Liver (tissue), 9 donors: Measurements from ENCODE around the gene FIBP. TPM values are rescaled to one million over a fixed set of nuclear protein-coding genes. Genes with fewer than 3 reads are reported as not detected.

Experiments
- DNase-seq: peaks from one replicate; pipeline ENCODE4 v3.0.0-alpha.2; 2017; ENCODE audit warnings: low spot score
- H3K27ac ChIP-seq, 2 donors: one replicate each; pipeline ENCODE4 v1.7.0; 2013; ENCODE audit warnings: inconsistent platforms in 2 of 2, low read length in 2 of 2, control low read depth in 1 of 2, low read depth in 1 of 2, mild to moderate bottlenecking in 1 of 2
- H3K27me3 ChIP-seq, 4 donors: one replicate each; pipeline versions ENCODE4 v1.6.1 to v1.7.0; 2013; ENCODE audit warnings: low read length in 3 of 4, inconsistent platforms in 1 of 4, mild to moderate bottlenecking in 1 of 4, moderate library complexity in 1 of 4; ENCODE audit not compliant: control insufficient read depth in 4 of 4, insufficient read depth in 4 of 4
- H3K36me3 ChIP-seq, 4 donors: one replicate each; pipeline versions ENCODE4 v1.6.1 to v1.7.0; 2013; ENCODE audit warnings: low read length in 3 of 4, mild to moderate bottlenecking in 3 of 4, low read depth in 1 of 4, moderate library complexity in 1 of 4; ENCODE audit not compliant: control insufficient read depth in 4 of 4, insufficient read depth in 3 of 4
- H3K4me1 ChIP-seq, 4 donors: one replicate each; pipeline versions ENCODE4 v1.6.1 to v1.7.0; 2013; ENCODE audit warnings: low read length in 3 of 4, mild to moderate bottlenecking in 3 of 4, moderate library complexity in 1 of 4; ENCODE audit not compliant: control insufficient read depth in 4 of 4, insufficient read depth in 4 of 4
- H3K4me3 ChIP-seq, 3 donors: one replicate each; pipeline versions ENCODE4 v1.6.1 to v1.7.0; 2013; ENCODE audit warnings: low read length in 3 of 3, control low read depth in 1 of 3, low read depth in 1 of 3, mild to moderate bottlenecking in 1 of 3
- H3K9ac ChIP-seq, 2 donors: one replicate each; pipeline ENCODE4 v1.7.0; 2013; ENCODE audit warnings: low read length in 2 of 2, mild to moderate bottlenecking in 2 of 2, moderate library complexity in 2 of 2, control low read depth in 1 of 2, low read depth in 1 of 2
- H3K9me3 ChIP-seq, 4 donors: one replicate each; pipeline versions ENCODE4 v1.6.1 to v1.7.0; 2013; ENCODE audit warnings: low read length in 3 of 4; ENCODE audit not compliant: control insufficient read depth in 4 of 4
- EGR1 ChIP-seq, 2 donors: IDR thresholded peaks; 2 replicates each; pipeline ENCODE4 v1.6.1; 2016 to 2018; ENCODE audit warnings: antibody characterized with exemption in 2 of 2, low read depth in 2 of 2
- FOXA1 ChIP-seq: IDR thresholded peaks from 2 replicates; pipeline ENCODE4 v1.6.1; 2016; ENCODE audit warnings: antibody characterized with exemption
- FOXA2 ChIP-seq: IDR thresholded peaks from 2 replicates; pipeline ENCODE4 v1.6.1; 2016; ENCODE audit warnings: antibody characterized with exemption
- GABPA ChIP-seq, 2 donors: IDR thresholded peaks in 1 of 2; conservative IDR thresholded peaks in 1 of 2; 2 replicates each; pipeline ENCODE4 v1.6.1; 2016; ENCODE audit warnings: antibody characterized with exemption in 2 of 2, mild to moderate bottlenecking in 1 of 2, moderate library complexity in 1 of 2
- HNF4A ChIP-seq, 2 donors: conservative IDR thresholded peaks; 2 replicates each; pipeline ENCODE4 v1.6.1; 2016; ENCODE audit warnings: antibody characterized with exemption in 2 of 2, mild to moderate bottlenecking in 2 of 2
- HNF4G ChIP-seq: IDR thresholded peaks from 2 replicates; pipeline ENCODE4 v1.6.1; 2016; ENCODE audit warnings: antibody characterized with exemption
- JUND ChIP-seq, 2 donors: IDR thresholded peaks; 2 replicates each; pipeline ENCODE4 v1.6.1; 2016; ENCODE audit warnings: antibody characterized with exemption in 2 of 2
- NR2F2 ChIP-seq: IDR thresholded peaks from 2 replicates; pipeline ENCODE4 v1.6.1; 2016; ENCODE audit warnings: antibody characterized with exemption
- RAD21 ChIP-seq, 2 donors: IDR thresholded peaks; 2 replicates each; pipeline ENCODE4 v1.6.1; 2016; ENCODE audit warnings: antibody characterized with exemption in 2 of 2, mild to moderate bottlenecking in 2 of 2
- RXRA ChIP-seq, 2 donors: IDR thresholded peaks; 2 replicates each; pipeline ENCODE4 v1.6.1; 2017 to 2018; ENCODE audit warnings: antibody characterized with exemption in 2 of 2, mild to moderate bottlenecking in 1 of 2
- SP1 ChIP-seq: IDR thresholded peaks from 2 replicates; pipeline ENCODE4 v1.6.1; 2018; ENCODE audit warnings: antibody characterized with exemption, mild to moderate bottlenecking
- TAF1 ChIP-seq: conservative IDR thresholded peaks from 2 replicates; pipeline ENCODE4 v1.6.1; 2016; ENCODE audit warnings: antibody characterized with exemption, mild to moderate bottlenecking
- YY1 ChIP-seq: IDR thresholded peaks from 2 replicates; pipeline ENCODE4 v1.6.1; 2016; ENCODE audit warnings: antibody characterized with exemption, mild to moderate bottlenecking
- WGBS: extraction: QIAGEN DNeasy Blood & Tissue Kit; methylation state at CpG from one replicate; pipeline ENCODE4 v1.1.7; 2013; 5-methylcytosine and 5-hydroxymethylcytosine counted together
- polyA plus RNA-seq, 2 donors: library from polyadenylated mRNA; stranded (reverse) in 1 of 2; unstranded in 1 of 2; fragments of 200-250 nt in 1 of 2; fragments of >200 nt in 1 of 2; fragmentation: Nextera tagmentation in 1 of 2; extraction: Ambion mirVana in 1 of 2; gene quantifications; one replicate each; pipeline versions ENCODE4 v1.2.1 to v1.2.3, GENCODE V29; 2013 to 2015
- total RNA-seq, 2 donors: library from RNA; depleted of rRNA; stranded (reverse); fragments of >200 nt; gene quantifications; one replicate each; pipeline ENCODE4 v1.2.3, GENCODE V29; 2014
- TF ChIP-seq, protein P1 (sequence below): IDR thresholded peaks from 2 replicates; pipeline ENCODE4 v1.6.1; 2016; ENCODE audit warnings: antibody characterized with exemption
- TF ChIP-seq, protein P2 (sequence below): IDR thresholded peaks from 2 replicates; pipeline ENCODE4 v1.6.1; 2016; ENCODE audit warnings: antibody characterized with exemption
- TF ChIP-seq, protein P3 (sequence below): fragments of 150-350 bp; IDR thresholded peaks from 2 replicates; pipeline ENCODE4 v1.5.1; 2017; ENCODE audit warnings: improper control_type of control experiment, low read depth, low read length; ENCODE audit not compliant: missing input control
- TF ChIP-seq, protein P4 (sequence below): IDR thresholded peaks from 2 replicates; pipeline ENCODE4 v1.6.1; 2016; ENCODE audit warnings: antibody characterized with exemption
- TF ChIP-seq, protein P5 (sequence below): IDR thresholded peaks from 2 replicates; pipeline ENCODE4 v1.6.1; 2016; ENCODE audit warnings: antibody characterized with exemption, mild to moderate bottlenecking
- donor health status: healthy.
- donor health status: healthy.
- donor health status: healthy.
- donor health status: healthy.
- donor health status: healthy.

Gene FIBP
- total and polyA plus RNA-seq, 4 donors = 23.7 to 45.4 (median 29.1) TPM

DNA sequence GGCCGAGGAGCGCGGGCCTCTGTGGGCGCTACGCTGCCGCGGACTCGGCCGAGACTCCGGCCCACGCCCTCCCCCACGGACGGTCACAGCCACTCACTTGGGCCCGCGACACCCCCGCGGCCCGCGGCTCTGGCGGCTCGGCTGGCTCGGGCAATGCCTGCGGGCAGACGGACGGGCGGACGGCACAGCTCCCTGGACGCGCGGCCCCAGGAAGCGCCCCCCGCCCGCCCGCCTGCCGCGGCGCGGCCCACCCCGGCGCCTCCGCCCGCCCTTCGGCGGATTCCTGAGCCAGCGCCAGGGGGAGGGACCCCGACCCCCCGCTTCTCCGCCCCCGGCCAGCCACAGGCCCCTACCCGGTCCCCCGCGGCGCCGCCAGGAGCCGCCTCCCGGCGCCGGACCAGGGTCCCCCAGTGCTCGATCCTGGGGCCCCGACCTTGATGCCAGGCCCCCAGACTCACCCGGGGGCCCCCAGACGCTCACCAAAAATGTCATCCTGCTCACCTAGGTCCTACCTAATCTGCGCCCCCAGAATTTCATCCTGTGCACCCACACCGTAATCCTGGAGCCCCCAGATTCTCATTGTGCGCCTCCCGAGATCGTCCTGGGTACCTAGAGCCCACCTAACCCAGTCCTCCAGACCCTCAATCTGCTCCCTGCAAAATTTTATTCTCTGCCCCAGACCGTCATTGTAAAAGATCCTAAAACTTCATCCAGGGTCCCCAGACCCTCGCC is 15.5 kb downstream of the FIBP start, which contains the start of gene EFEMP2:
Gene EFEMP2, minus strand, starts transcription at position 215 of the 732 bp plus-strand sequence. CDS start 446 bp downstream, outside the sequence.
- Histone ChIP-seq H3K4me1 (peaks cover 0 to 20% (median 6%) of the 10 kb centered on the region in 4 donors), H3K9me3 (no peaks in the 10 kb centered on the region), H3K27me3 (no peaks in the 10 kb centered on the region), H3K27ac (peak within 1 kb of the TSS; percentile 55 to 61), H3K36me3 (no peaks in the 10 kb centered on the region), H3K9ac (peak within 1 kb of the TSS in 1 of 2 donors; percentile 56), H3K4me3 (peak within 1 kb of the TSS; percentile 4 to 41 (median 41))
- TF ChIP-seq RXRA (IDR thresholded peaks at IDR 0.05) (no peak), EGR1 (IDR thresholded peaks at IDR 0.05; ENCODE audit: low read depth in 2 of 2) (no peak), TAF1 (no peak), HNF4A (conservative IDR thresholded peaks at IDR 0.05) (no peak), HNF4G (no peak), JUND (IDR thresholded peaks at IDR 0.05) (no peak), RAD21 (IDR thresholded peaks at IDR 0.05) (no peak), YY1 (no peak), GABPA (IDR thresholded peaks at IDR 0.05 in 1 of 2, conservative IDR thresholded peaks at IDR 0.05 in 1 of 2) (no peak), FOXA1 (no peak), NR2F2 (no peak), FOXA2 (no peak), SP1 (no peak)
- TF ChIP-seq, protein P1, sequence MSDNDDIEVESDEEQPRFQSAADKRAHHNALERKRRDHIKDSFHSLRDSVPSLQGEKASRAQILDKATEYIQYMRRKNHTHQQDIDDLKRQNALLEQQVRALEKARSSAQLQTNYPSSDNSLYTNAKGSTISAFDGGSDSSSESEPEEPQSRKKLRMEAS = no peak
- TF ChIP-seq, protein P2, sequence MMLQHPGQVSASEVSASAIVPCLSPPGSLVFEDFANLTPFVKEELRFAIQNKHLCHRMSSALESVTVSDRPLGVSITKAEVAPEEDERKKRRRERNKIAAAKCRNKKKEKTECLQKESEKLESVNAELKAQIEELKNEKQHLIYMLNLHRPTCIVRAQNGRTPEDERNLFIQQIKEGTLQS = no peak
- TF ChIP-seq, protein P3, sequence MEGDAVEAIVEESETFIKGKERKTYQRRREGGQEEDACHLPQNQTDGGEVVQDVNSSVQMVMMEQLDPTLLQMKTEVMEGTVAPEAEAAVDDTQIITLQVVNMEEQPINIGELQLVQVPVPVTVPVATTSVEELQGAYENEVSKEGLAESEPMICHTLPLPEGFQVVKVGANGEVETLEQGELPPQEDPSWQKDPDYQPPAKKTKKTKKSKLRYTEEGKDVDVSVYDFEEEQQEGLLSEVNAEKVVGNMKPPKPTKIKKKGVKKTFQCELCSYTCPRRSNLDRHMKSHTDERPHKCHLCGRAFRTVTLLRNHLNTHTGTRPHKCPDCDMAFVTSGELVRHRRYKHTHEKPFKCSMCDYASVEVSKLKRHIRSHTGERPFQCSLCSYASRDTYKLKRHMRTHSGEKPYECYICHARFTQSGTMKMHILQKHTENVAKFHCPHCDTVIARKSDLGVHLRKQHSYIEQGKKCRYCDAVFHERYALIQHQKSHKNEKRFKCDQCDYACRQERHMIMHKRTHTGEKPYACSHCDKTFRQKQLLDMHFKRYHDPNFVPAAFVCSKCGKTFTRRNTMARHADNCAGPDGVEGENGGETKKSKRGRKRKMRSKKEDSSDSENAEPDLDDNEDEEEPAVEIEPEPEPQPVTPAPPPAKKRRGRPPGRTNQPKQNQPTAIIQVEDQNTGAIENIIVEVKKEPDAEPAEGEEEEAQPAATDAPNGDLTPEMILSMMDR = no peak
- TF ChIP-seq, protein P4, sequence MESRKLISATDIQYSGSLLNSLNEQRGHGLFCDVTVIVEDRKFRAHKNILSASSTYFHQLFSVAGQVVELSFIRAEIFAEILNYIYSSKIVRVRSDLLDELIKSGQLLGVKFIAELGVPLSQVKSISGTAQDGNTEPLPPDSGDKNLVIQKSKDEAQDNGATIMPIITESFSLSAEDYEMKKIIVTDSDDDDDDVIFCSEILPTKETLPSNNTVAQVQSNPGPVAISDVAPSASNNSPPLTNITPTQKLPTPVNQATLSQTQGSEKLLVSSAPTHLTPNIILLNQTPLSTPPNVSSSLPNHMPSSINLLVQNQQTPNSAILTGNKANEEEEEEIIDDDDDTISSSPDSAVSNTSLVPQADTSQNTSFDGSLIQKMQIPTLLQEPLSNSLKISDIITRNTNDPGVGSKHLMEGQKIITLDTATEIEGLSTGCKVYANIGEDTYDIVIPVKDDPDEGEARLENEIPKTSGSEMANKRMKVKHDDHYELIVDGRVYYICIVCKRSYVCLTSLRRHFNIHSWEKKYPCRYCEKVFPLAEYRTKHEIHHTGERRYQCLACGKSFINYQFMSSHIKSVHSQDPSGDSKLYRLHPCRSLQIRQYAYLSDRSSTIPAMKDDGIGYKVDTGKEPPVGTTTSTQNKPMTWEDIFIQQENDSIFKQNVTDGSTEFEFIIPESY = no peak
- DNase-seq = no peak
- WGBS = 6% methylated on average over 69 of the region's 69 CpGs

DNA sequence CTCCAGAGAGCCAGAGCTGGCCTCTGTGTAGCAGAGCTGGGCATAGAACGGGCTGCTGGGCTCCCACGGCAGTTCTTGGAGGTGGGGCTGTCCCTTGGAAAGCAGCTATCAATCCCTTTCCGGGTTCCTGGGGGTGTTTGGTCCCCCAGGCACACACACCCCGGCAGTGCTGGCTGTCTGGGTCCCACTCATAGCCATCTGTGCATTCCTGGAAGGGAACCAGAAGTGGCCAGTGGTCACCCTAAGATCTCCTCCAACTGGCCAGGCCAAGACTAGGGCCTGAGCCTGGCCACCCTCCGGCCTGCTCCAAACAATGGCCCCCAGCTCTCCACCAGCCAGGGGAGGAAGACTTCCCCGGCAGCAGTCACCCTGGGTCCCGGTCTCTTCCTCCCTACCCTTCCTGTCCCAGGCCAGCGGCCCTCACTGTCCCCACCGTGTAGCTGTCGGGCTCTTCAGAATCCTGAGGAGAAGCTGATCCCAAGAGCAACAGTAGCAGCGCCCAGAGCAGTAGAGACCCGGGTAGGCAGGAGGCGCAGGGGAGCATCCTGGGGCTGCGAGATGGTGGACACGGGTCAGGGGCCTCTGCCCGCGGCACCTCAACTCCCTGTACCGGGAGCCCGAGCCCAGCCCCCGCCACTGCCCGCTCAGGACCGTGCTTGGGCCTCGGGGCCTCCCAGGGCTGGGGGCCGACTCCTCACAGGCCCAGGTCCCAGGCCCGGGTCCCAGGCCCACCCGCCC is 16.3 kb downstream of the FIBP start:
- Histone ChIP-seq H3K9me3 (no peaks in the 10 kb centered on the region), H3K36me3 (peaks cover 0 to 4% (median 0%) of the 10 kb centered on the region in 4 donors), H3K27ac (peak overlapping the region; percentile 28 to 54), H3K27me3 (no peaks in the 10 kb centered on the region), H3K4me1 (peaks cover 0 to 20% (median 6%) of the 10 kb centered on the region in 4 donors), H3K4me3 (peak overlapping the region in 1 of 3 donors; percentile 41), H3K9ac (no peak overlapping the region)
- no peak for DNase-seq
- TF ChIP-seq, protein P3 = no peak
- TF ChIP-seq RAD21 (IDR thresholded peaks at IDR 0.05) (no peak), SP1 (no peak), HNF4G (no peak), EGR1 (IDR thresholded peaks at IDR 0.05; ENCODE audit: low read depth in 2 of 2) (no peak), YY1 (no peak), JUND (IDR thresholded peaks at IDR 0.05) (no peak), FOXA2 (no peak), TAF1 (no peak), GABPA (IDR thresholded peaks at IDR 0.05 in 1 of 2, conservative IDR thresholded peaks at IDR 0.05 in 1 of 2) (no peak)
- TF ChIP-seq, protein P5, sequence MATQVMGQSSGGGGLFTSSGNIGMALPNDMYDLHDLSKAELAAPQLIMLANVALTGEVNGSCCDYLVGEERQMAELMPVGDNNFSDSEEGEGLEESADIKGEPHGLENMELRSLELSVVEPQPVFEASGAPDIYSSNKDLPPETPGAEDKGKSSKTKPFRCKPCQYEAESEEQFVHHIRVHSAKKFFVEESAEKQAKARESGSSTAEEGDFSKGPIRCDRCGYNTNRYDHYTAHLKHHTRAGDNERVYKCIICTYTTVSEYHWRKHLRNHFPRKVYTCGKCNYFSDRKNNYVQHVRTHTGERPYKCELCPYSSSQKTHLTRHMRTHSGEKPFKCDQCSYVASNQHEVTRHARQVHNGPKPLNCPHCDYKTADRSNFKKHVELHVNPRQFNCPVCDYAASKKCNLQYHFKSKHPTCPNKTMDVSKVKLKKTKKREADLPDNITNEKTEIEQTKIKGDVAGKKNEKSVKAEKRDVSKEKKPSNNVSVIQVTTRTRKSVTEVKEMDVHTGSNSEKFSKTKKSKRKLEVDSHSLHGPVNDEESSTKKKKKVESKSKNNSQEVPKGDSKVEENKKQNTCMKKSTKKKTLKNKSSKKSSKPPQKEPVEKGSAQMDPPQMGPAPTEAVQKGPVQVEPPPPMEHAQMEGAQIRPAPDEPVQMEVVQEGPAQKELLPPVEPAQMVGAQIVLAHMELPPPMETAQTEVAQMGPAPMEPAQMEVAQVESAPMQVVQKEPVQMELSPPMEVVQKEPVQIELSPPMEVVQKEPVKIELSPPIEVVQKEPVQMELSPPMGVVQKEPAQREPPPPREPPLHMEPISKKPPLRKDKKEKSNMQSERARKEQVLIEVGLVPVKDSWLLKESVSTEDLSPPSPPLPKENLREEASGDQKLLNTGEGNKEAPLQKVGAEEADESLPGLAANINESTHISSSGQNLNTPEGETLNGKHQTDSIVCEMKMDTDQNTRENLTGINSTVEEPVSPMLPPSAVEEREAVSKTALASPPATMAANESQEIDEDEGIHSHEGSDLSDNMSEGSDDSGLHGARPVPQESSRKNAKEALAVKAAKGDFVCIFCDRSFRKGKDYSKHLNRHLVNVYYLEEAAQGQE = no peak
- WGBS = 62% methylated on average over 26 of the region's 26 CpGs
